Bronchial epithelial cell (primary cell): Measurements from ENCODE around the gene EYA2. TPM values are rescaled to one million over a fixed set of nuclear protein-coding genes. Genes with fewer than 3 reads are reported as not detected.
A peak's percentile ranks its signal among the peaks of the same experiment; 100 is the strongest.

ENCODE experiments used
- DNase-seq: peaks from one replicate; pipeline ENCODE4 v3.0.0-alpha.2; 2010; ENCODE audit warnings: low read depth
- FAIRE-seq: peaks from 2 replicates; lab custom pipeline; 2011; peaks lifted over from hg19 to GRCh38; lab: Jason Lieb, UNC
- H3K27me3 ChIP-seq: 2 replicates; pipeline ENCODE4 v1.5.1; 2011; ENCODE audit warnings: low read length; ENCODE audit not compliant: control insufficient read depth, insufficient read depth
- H3K36me3 ChIP-seq: 2 replicates; pipeline ENCODE4 v1.5.1; 2011; ENCODE audit warnings: low read length; ENCODE audit not compliant: control insufficient read depth, insufficient read depth
- H3K4me3 ChIP-seq: 2 replicates; pipeline ENCODE4 v1.5.1; 2011; ENCODE audit warnings: mild to moderate bottlenecking, low read depth, low read length, control low read depth
- CTCF ChIP-seq: IDR thresholded peaks from 2 replicates; pipeline ENCODE4 v1.5.1; 2011; ENCODE audit warnings: mild to moderate bottlenecking, moderate library complexity, low read length, control low read depth, inconsistent platforms; ENCODE audit not compliant: insufficient read depth, severe bottlenecking
- total RNA-seq: library from RNA; depleted of rRNA; stranded (reverse); fragments of >200 nt; gene quantifications from 2 replicates; pipeline ENCODE4 v1.2.1, GENCODE V29; 2014

EYA2 gene
- total RNA-seq, 1 donor from 2014 or later, result 8.4 TPM

GRCh38 chr20:47144463-47144862 is 249.8 kb downstream of the EYA2 start:
- FAIRE-seq (no peak), DNase-seq (no peak)

GRCh38 chr20:47146686-47147085 is 252.0 kb downstream of the EYA2 start:
- H3K4me3 ChIP-seq, result no peak overlapping the region
- no peak for DNase-seq
- no peak for TF ChIP-seq CTCF
- peaks cover 3% of the 10 kb centered on the region for H3K36me3 ChIP-seq
- FAIRE-seq, result no peak
- no peaks in the 10 kb centered on the region for H3K27me3 ChIP-seq

More at GRCh38 chr20:47144463-47144862, 249.8 kb downstream of the EYA2 start:
- TF ChIP-seq CTCF, result no peak
- no peak overlapping the region for H3K4me3 ChIP-seq
- peaks cover 3% of the 10 kb centered on the region for H3K36me3 ChIP-seq
- H3K27me3 ChIP-seq, result no peaks in the 10 kb centered on the region

- Histone ChIP-seq H3K4me3 (no peak overlapping the region), H3K36me3 (peaks cover 4% of the 10 kb centered on the region), H3K27me3 (no peaks in the 10 kb centered on the region)
- DNase-seq (no peak), FAIRE-seq (no peak)
- TF ChIP-seq CTCF, result no peak
Observed at GRCh38 chr20:47148059-47148458, 253.4 kb downstream of the EYA2 start.

- Histone ChIP-seq H3K4me3 (no peak overlapping the region), H3K27me3 (no peaks in the 10 kb centered on the region), H3K36me3 (peaks cover 5% of the 10 kb centered on the region)
- no peak for FAIRE-seq
- no peak for TF ChIP-seq CTCF
- no peak for DNase-seq
Observed at GRCh38 chr20:47149939-47150338, 255.3 kb downstream of the EYA2 start.

- Histone ChIP-seq H3K4me3 (no peak overlapping the region), H3K27me3 (no peaks in the 10 kb centered on the region), H3K36me3 (peaks cover 5% of the 10 kb centered on the region)
- TF ChIP-seq CTCF, result peak; percentile 76
- peak; percentile 63 for DNase-seq
- FAIRE-seq, result no peak
Observed at GRCh38 chr20:47150403-47151152, 255.9 kb downstream of the EYA2 start.
